Choroid plexus epithelial cell (primary cell): ENCODE results near the gene ATP5F1A.

ENCODE experiments used
- DNase-seq: peaks from one replicate; pipeline ENCODE4 v3.0.0-alpha.2; 2010; ENCODE audit warnings: low read depth
- H3K4me3 ChIP-seq: 2 replicates; pipeline ENCODE4 v1.5.1; 2011; ENCODE audit warnings: low read depth, mild to moderate bottlenecking, control low read depth, low read length, moderate library complexity
- TF ChIP-seq, protein P1 (sequence below): conservative IDR thresholded peaks from 2 replicates; pipeline ENCODE4 v1.5.1; 2011; ENCODE audit warnings: low read depth, mild to moderate bottlenecking, control low read depth, inconsistent platforms, low read length, moderate library complexity

Gene ATP5F1A

DNA sequence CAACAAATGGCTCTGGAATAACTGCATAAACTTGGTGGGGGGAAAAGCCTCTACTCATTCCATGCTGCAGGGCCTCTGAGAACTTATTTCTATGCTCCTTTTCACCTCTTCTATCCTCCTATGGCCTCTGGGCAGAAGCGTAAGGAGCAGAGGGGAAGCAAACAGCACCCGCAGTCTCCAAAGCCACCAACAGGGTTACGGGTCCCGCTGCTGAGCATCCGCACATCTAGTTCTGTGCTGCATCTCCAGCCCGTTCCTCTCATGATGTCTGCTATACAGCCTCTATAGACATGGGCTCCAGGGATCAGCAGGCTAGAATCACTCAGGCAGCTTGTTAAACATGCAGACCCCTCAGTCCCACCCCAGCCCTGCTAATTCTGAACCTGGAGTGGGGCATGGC, 52.0 kb downstream of the ATP5F1A start:
- TF ChIP-seq, protein P1, sequence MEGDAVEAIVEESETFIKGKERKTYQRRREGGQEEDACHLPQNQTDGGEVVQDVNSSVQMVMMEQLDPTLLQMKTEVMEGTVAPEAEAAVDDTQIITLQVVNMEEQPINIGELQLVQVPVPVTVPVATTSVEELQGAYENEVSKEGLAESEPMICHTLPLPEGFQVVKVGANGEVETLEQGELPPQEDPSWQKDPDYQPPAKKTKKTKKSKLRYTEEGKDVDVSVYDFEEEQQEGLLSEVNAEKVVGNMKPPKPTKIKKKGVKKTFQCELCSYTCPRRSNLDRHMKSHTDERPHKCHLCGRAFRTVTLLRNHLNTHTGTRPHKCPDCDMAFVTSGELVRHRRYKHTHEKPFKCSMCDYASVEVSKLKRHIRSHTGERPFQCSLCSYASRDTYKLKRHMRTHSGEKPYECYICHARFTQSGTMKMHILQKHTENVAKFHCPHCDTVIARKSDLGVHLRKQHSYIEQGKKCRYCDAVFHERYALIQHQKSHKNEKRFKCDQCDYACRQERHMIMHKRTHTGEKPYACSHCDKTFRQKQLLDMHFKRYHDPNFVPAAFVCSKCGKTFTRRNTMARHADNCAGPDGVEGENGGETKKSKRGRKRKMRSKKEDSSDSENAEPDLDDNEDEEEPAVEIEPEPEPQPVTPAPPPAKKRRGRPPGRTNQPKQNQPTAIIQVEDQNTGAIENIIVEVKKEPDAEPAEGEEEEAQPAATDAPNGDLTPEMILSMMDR: no peak

DNA sequence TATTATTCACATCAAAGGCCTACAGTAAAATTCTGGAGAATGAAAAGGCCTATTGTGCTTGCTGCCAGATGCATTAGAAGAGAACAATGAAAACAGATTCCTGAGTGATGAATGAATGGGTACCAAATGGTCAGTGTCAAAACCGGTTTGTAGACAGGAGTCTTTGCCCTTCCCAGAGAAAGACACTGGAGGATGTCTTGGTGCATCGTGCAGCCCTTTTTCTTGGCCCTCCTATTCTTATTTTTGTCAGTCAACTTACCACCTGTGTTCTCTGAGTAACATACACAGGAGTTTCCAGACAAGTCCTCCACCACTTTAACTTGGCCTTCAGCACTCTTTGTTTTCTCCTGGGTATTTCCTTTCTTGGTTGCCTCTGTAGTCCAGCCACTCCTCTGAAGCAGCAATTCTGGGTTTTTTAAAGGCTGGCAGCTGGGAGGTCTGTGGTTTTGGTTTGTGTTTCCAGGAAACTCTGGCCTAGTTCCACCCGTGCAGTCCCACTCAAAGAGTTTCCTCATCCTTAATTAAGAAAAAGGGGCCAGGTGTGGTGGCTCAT, 55.4 kb downstream of the ATP5F1A start:
- peak; percentile 64 for DNase-seq
- H3K4me3 ChIP-seq: no peak overlapping the region
- TF ChIP-seq, protein P1: no peak

More for the DNA sequence above, 52.0 kb downstream of the ATP5F1A start:
- no peak for DNase-seq
- no peak overlapping the region for H3K4me3 ChIP-seq

- no peak overlapping the region for H3K4me3 ChIP-seq
- DNase-seq: no peak
- TF ChIP-seq, protein P1: no peak
Observed at GRCh38 chr18:46040747-46041104, 57.4 kb downstream of the ATP5F1A start.

- no peak for DNase-seq
- no peak overlapping the region for H3K4me3 ChIP-seq
- TF ChIP-seq, protein P1: no peak
Observed at GRCh38 chr18:46040033-46040746, 57.9 kb downstream of the ATP5F1A start.

- DNase-seq: no peak
- TF ChIP-seq, protein P1: no peak
Observed at GRCh38 chr18:46037512-46038305, 60.4 kb downstream of the ATP5F1A start.

GRCh38 chr18:46035696-46036680, 62.1 kb downstream of the ATP5F1A start:
- peak; percentile 48 for DNase-seq
- TF ChIP-seq, protein P1: no peak
- H3K4me3 ChIP-seq: no peak overlapping the region

More at GRCh38 chr18:46037512-46038305, 60.4 kb downstream of the ATP5F1A start:
- H3K4me3 ChIP-seq: no peak overlapping the region
